Measurements from ENCODE around the gene COMMD1.

Gene COMMD1

DNA sequence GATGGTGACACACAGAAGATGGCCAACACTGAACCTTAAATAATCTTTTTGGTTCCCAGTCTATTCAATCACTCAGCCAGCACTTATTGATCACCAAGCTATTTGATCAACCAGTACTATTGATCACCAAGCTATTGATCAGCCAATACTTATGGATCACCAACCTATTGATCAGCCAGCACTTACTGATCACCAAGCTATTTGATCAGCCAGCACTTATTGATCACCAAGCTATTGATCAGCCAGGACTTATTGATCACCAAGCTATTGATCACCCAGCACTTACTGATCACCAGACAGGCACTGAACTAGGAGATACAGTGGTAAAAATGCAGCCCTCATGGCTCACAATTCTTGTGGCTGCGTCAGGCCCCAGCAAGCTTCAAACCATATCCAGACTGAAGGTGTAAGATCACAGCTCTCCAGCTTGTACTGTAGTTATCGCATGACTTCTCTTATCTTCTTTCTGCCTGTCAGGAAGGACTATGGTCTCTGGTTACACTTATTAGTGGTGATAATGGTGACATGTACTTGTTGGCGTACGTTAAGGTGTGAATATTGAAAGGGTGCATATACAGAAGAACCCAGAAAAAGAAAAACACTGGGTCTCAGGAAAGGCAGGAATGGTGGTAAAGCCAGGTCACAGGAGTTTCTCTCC, 272.0 kb downstream of the COMMD1 start:
- no peak overlapping the region for H3K27ac ChIP-seq (ENCODE audit: low read depth, low read length)
- no peak overlapping the region for H3K9ac ChIP-seq (ENCODE audit: low read length)
- H3K36me3 ChIP-seq (ENCODE audit: insufficient read depth, low read length) = no peaks in the 10 kb centered on the region
- H3K4me1 ChIP-seq (ENCODE audit: insufficient read depth, low read length) = peaks cover 7% of the 10 kb centered on the region
- no peaks in the 10 kb centered on the region for H3K27me3 ChIP-seq (ENCODE audit: control insufficient read depth in 1 of 2, insufficient read depth in 2 of 2, low read length in 2 of 2)
- no peak overlapping the region for H3K4me3 ChIP-seq (ENCODE audit: low read depth in 1 of 2, low read length in 2 of 2)
- H3K9me3 ChIP-seq (ENCODE audit: low read length) = no peaks in the 10 kb centered on the region

DNA sequence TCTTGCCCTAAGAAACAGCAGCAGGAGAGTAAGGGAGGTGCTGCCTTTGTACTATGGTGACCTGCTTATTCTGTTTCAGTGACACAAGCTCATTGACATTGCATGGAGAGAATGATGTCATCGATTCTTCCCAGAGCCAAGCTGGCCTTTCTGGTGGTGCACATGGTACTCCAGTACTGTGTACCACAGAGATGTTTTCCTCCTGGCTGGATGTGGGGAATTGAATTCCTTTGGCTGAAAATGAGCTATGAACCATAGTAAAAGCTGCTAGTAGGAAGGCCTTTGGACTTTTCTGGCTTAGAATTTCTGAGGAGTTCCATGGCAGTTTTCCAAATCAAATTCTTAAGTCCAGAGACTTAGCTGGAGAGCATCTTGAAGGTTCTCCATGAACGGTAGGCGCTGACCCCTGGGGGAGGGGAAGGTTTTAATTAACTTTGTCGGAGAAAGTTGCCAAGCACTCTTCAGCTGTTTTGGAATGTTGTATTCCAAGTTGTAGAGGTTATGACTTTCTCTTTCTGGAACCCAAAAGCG, 273.3 kb downstream of the COMMD1 start:
- Histone ChIP-seq H3K36me3 (ENCODE audit: insufficient read depth, low read length) (no peaks in the 10 kb centered on the region), H3K9ac (ENCODE audit: low read length) (no peak overlapping the region), H3K9me3 (ENCODE audit: low read length) (no peaks in the 10 kb centered on the region), H3K27me3 (ENCODE audit: control insufficient read depth in 1 of 2, insufficient read depth in 2 of 2, low read length in 2 of 2) (no peaks in the 10 kb centered on the region), H3K4me1 (ENCODE audit: insufficient read depth, low read length) (peaks cover 7% of the 10 kb centered on the region), H3K4me3 (ENCODE audit: low read depth in 1 of 2, low read length in 2 of 2) (no peak overlapping the region), H3K27ac (ENCODE audit: low read depth, low read length) (no peak overlapping the region)

- Histone ChIP-seq H3K27ac (ENCODE audit: low read depth, low read length) (no peak overlapping the region), H3K4me3 (ENCODE audit: low read depth in 1 of 2, low read length in 2 of 2) (no peak overlapping the region), H3K9ac (ENCODE audit: low read length) (no peak overlapping the region), H3K27me3 (ENCODE audit: control insufficient read depth in 1 of 2, insufficient read depth in 2 of 2, low read length in 2 of 2) (no peaks in the 10 kb centered on the region), H3K9me3 (ENCODE audit: low read length) (no peaks in the 10 kb centered on the region), H3K36me3 (ENCODE audit: insufficient read depth, low read length) (no peaks in the 10 kb centered on the region), H3K4me1 (ENCODE audit: insufficient read depth, low read length) (peaks cover 7% of the 10 kb centered on the region)
Observed at GRCh38 chr2:62180975-62181374, 275.5 kb downstream of the COMMD1 start.

GRCh38 chr2:62181843-62182242, 276.4 kb downstream of the COMMD1 start:
- Histone ChIP-seq H3K9ac (ENCODE audit: low read length) (no peak overlapping the region), H3K4me3 (ENCODE audit: low read depth in 1 of 2, low read length in 2 of 2) (no peak overlapping the region), H3K27me3 (ENCODE audit: control insufficient read depth in 1 of 2, insufficient read depth in 2 of 2, low read length in 2 of 2) (no peaks in the 10 kb centered on the region), H3K36me3 (ENCODE audit: insufficient read depth, low read length) (no peaks in the 10 kb centered on the region), H3K27ac (ENCODE audit: low read depth, low read length) (no peak overlapping the region), H3K4me1 (ENCODE audit: insufficient read depth, low read length) (peaks cover 7% of the 10 kb centered on the region), H3K9me3 (ENCODE audit: low read length) (no peaks in the 10 kb centered on the region)

DNA sequence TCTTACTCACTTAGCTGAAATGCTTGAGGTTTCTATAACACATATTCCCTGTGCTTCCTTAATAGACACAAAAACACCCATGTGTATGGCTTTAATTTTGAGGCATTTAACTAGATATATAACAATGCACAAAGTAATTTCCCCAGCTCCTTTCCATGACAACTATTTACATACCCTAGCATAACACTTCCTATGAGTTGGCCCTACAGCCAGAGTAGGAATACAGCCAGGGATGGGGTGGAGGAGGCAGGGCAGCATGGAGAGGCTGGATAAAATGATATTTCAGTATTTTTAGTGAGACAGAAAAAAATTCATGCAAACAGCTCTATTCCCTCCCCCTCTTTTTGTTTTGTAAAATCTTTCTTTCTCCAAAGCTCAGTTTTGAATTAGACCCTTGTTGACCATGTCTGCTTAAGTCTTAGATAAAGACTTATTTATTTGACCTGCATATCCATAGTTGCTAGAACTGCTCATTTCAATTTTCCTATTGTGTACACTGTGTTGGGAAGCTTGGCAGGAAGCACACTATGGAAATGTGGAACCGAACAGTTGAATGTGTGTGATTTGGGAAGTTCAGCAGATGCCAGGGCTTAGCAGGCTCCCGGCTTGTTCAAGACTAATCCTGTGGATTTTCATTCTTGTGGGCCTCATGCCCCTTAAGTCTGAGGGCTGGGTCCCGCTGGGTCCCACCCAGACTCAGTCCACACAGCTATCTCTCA, 279.2 kb downstream of the COMMD1 start:
- Histone ChIP-seq H3K36me3 (ENCODE audit: insufficient read depth, low read length) (no peaks in the 10 kb centered on the region), H3K27ac (ENCODE audit: low read depth, low read length) (no peak overlapping the region), H3K4me3 (ENCODE audit: low read depth in 1 of 2, low read length in 2 of 2) (no peak overlapping the region), H3K27me3 (ENCODE audit: control insufficient read depth in 1 of 2, insufficient read depth in 2 of 2, low read length in 2 of 2) (no peaks in the 10 kb centered on the region), H3K4me1 (ENCODE audit: insufficient read depth, low read length) (no peaks in the 10 kb centered on the region), H3K9ac (ENCODE audit: low read length) (no peak overlapping the region), H3K9me3 (ENCODE audit: low read length) (no peaks in the 10 kb centered on the region)
